ENCODE results near the gene NTF4. TPM values are rescaled to one million over a fixed set of nuclear protein-coding genes. Genes with fewer than 3 reads are reported as not detected.
"Not testable (repeated sequence)": the region's sequence is repeated elsewhere in the genome, so short reads cannot be mapped to it uniquely, and the experiment has no call there.

NTF4 gene
- total RNA-seq, 1 donor: not detected

DNA sequence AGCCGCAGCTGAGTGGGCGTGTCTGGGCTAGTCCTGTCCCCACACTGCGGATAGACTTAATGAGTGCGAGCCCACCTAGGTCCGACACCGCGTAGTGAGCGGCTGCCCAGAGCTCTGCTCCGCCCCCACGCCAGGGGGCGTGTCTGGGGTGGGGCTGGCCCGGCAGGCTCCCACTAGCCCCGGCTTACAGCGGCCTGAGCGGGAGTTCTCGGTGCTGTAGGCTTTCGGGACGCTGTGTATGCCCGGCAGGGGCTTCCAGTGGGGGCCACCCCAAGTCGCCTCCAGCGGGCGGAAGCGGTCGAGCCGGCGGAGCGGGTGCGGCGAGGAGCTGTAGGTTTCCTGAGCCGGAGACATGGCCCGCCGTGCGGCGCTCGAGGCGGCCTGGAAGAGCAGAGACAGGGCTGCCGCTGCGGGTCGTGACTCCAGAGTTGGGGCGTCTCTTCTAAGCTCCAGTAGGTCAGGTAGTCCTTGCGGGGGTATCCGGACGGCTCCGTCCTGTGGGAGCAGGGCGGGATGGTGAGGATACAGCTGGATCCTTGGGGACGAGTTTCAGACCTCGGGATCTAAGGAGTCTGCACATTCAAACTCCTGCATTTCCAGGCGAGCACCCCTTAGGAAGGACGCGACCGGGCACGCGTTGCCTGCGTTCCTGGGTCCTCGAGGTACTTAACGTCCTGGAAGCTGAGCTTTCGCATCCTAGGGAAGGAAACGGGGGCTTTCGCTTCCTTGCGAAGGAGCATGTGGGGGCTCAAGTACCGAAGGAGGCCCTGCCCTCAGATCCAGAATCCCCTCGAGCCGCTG, 8.3 kb downstream of the NTF4 start:
- DNase-seq (ENCODE audit: low read depth): peak; percentile 38
- TF ChIP-seq CTCF (IDR thresholded peaks at IDR 0.05; ENCODE audit: insufficient read depth, low read depth, low read length): peak; percentile 56
- H3K4me3 ChIP-seq (ENCODE audit: low read depth, low read length): peak overlapping the region; percentile 61

GRCh38 chr19:49050376-49051033, 14.1 kb downstream of the NTF4 start:
- DNase-seq (ENCODE audit: low read depth): peak; percentile 31

DNA sequence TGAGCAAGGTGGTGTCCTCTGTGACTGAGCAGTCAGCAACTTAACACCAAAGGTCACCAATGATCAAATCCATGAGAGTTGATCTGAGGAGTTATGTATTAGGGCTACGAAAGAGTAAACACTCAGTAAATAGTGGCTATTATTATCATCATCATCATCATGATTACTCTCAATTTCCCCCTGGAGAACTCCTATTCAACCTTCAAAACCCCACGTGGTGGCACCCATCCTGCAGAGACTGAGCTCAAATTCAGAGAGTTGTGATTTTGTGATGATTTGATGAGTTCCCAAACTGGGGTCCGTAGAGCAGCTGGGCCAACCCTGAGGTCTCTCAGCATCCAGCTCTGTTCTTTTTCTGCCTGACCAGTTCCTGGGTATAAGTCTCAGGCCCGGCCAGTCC, 14.8 kb downstream of the NTF4 start:
- not testable (repeated sequence) for DNase-seq (ENCODE audit: low read depth); H3K4me3 ChIP-seq (ENCODE audit: low read depth, low read length)

More at GRCh38 chr19:49050376-49051033, 14.1 kb downstream of the NTF4 start:
- H3K4me3 ChIP-seq (ENCODE audit: low read depth, low read length): not testable (repeated sequence)

GRCh38 chr19:49049011-49049410, 15.6 kb downstream of the NTF4 start, which contains the start of gene CGB8:
Gene CGB8 (minus strand): TSS chr19:49049111. CDS start chr19:49048739, 372 bp downstream.
- not testable (repeated sequence) for DNase-seq (ENCODE audit: low read depth); H3K4me3 ChIP-seq (ENCODE audit: low read depth, low read length)

GRCh38 chr19:49043548-49043947, 21.1 kb downstream of the NTF4 start, which contains the start of gene CGB5:
Gene CGB5 (plus strand): TSS chr19:49043848. CDS start chr19:49044210, 362 bp downstream.
- H3K4me3 ChIP-seq (ENCODE audit: low read depth, low read length); DNase-seq (ENCODE audit: low read depth): not testable (repeated sequence)

DNA sequence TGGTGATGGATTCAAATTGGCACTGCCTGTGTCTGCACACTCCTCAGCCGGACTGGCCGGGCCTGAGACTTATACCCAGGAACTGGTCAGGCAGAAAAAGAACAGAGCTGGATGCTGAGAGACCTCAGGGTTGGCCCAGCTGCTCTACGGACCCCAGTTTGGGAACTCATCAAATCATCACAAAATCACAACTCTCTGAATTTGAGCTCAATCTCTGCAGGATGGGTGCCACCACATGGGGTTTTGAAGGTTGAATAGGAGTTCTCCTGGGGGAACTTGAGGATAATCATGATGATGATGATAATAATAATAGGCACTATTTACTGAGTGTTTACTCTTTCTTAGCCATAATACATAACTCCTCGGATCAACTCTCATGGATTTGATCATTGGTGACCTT, 22.0 kb downstream of the NTF4 start:
- H3K4me3 ChIP-seq (ENCODE audit: low read depth, low read length); DNase-seq (ENCODE audit: low read depth): not testable (repeated sequence)

DNA sequence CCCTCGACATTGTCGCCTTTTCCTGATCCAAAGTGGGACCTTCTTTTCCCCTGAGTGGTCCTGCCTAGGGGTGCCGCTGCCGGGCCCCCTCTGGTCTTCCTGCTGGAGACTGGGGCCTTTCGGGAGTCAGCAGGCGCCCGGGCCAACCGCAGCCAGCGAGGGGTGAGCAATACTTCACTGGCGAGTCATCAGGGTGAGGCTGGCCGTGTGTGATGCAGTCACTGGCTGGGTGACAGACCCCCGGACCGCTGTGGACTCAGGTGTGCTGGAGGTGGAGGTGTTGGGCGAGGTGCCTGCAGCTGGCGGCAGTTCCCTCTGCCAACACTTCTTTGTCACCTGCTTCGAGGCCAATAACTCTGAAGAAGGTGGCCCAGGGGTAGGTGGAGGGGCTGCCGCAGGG, 22.4 kb downstream of the NTF4 start:
- DNase-seq (ENCODE audit: low read depth): no peak
- no peak overlapping the region for H3K4me3 ChIP-seq (ENCODE audit: low read depth, low read length)
- TF ChIP-seq CTCF (IDR thresholded peaks at IDR 0.05; ENCODE audit: insufficient read depth, low read depth, low read length): no peak

- DNase-seq (ENCODE audit: low read depth); H3K4me3 ChIP-seq (ENCODE audit: low read depth, low read length): not testable (repeated sequence)
Observed at GRCh38 chr19:49039736-49040135, 24.9 kb downstream of the NTF4 start.

- DNase-seq (ENCODE audit: low read depth): peak; percentile 67
Observed at GRCh38 chr19:49038557-49039276, 25.9 kb downstream of the NTF4 start.

GRCh38 chr19:49038111-49038510, 26.5 kb downstream of the NTF4 start:
- H3K4me3 ChIP-seq (ENCODE audit: low read depth, low read length); DNase-seq (ENCODE audit: low read depth): not testable (repeated sequence)

More at GRCh38 chr19:49038557-49039276, 25.9 kb downstream of the NTF4 start:
- H3K4me3 ChIP-seq (ENCODE audit: low read depth, low read length): not testable (repeated sequence)

GRCh38 chr19:49036815-49037214, 27.8 kb downstream of the NTF4 start, which contains the start of gene CGB1:
Gene CGB1 (minus strand): TSS chr19:49036895. CDS start chr19:49036711, 184 bp downstream.
- H3K4me3 ChIP-seq (ENCODE audit: low read depth, low read length); DNase-seq (ENCODE audit: low read depth): not testable (repeated sequence)
- peak; percentile 48 for TF ChIP-seq CTCF (IDR thresholded peaks at IDR 0.05; ENCODE audit: insufficient read depth, low read depth, low read length)
